ENCODE data around the gene LYZL1. TPM values are rescaled to one million over a fixed set of nuclear protein-coding genes. Genes with fewer than 3 reads are reported as not detected.
"Not testable (repeated sequence)": the region's sequence is repeated elsewhere in the genome, so short reads cannot be mapped to it uniquely, and the experiment has no call there.

LYZL1 gene
- not detected in 2 replicates for total RNA-seq (2014; rRNA removed; shearing (Covaris generic); ENCODE audit: low replicate concordance)

GRCh38 chr10:29288906-29289305 lies at the start of gene LYZL1:
Gene LYZL1 (plus strand): TSS chr10:29289070. CDS start chr10:29291868, 2,798 bp downstream.
- not testable (repeated sequence) for H3K27me3 ChIP-seq, DNase-seq, H3K36me3 ChIP-seq, H3K4me3 ChIP-seq, H3K9me3 ChIP-seq

GRCh38 chr10:29239569-29240472 lies 49.0 kb upstream of the LYZL1 start:
- no peaks in the 10 kb centered on the region for H3K27me3 ChIP-seq
- no peak overlapping the region for H3K4me3 ChIP-seq
- H3K9me3 ChIP-seq = no peaks in the 10 kb centered on the region
- H3K36me3 ChIP-seq = no peaks in the 10 kb centered on the region
- peak; percentile 7 for DNase-seq

GRCh38 chr10:29240986-29241660 lies 47.7 kb upstream of the LYZL1 start:
- Histone ChIP-seq H3K9me3 (no peaks in the 10 kb centered on the region), H3K4me3 (no peak overlapping the region), H3K27me3 (no peaks in the 10 kb centered on the region), H3K36me3 (no peaks in the 10 kb centered on the region)
- DNase-seq = peak; percentile 24

- H3K4me3 ChIP-seq = no peak overlapping the region
- no peaks in the 10 kb centered on the region for H3K36me3 ChIP-seq
- no peak for DNase-seq
- no peaks in the 10 kb centered on the region for H3K9me3 ChIP-seq
- H3K27me3 ChIP-seq = no peaks in the 10 kb centered on the region
Measured at GRCh38 chr10:29241925-29242324, 46.9 kb upstream of the LYZL1 start.

GRCh38 chr10:29243066-29243465 lies 45.8 kb upstream of the LYZL1 start:
- Histone ChIP-seq H3K36me3 (no peaks in the 10 kb centered on the region), H3K9me3 (no peaks in the 10 kb centered on the region), H3K27me3 (peaks cover under 1% of the 10 kb centered on the region; the same call in 1 of the 2 replicates), H3K4me3 (no peak overlapping the region)
- no peak for DNase-seq

GRCh38 chr10:29243750-29244149 lies 45.1 kb upstream of the LYZL1 start:
- no peaks in the 10 kb centered on the region for H3K36me3 ChIP-seq
- DNase-seq = no peak
- no peaks in the 10 kb centered on the region for H3K9me3 ChIP-seq
- H3K27me3 ChIP-seq = peaks cover 2% of the 10 kb centered on the region; the same call in 1 of the 2 replicates
- H3K4me3 ChIP-seq = no peak overlapping the region

- Histone ChIP-seq H3K36me3 (no peaks in the 10 kb centered on the region), H3K9me3 (no peaks in the 10 kb centered on the region; the same call in 1 of the 2 replicates)
Measured at GRCh38 chr10:29244978-29245377, 43.9 kb upstream of the LYZL1 start.

GRCh38 chr10:29245476-29245875 lies 43.4 kb upstream of the LYZL1 start:
- peaks cover 2% of the 10 kb centered on the region; the same call in 1 of the 2 replicates for H3K27me3 ChIP-seq
- no peaks in the 10 kb centered on the region for H3K36me3 ChIP-seq
- no peak overlapping the region for H3K4me3 ChIP-seq
- no peaks in the 10 kb centered on the region; the same call in 1 of the 2 replicates for H3K9me3 ChIP-seq
- no peak for DNase-seq

More at GRCh38 chr10:29244978-29245377, 43.9 kb upstream of the LYZL1 start:
- Histone ChIP-seq H3K27me3 (peaks cover 2% of the 10 kb centered on the region; the same call in 1 of the 2 replicates), H3K4me3 (no peak overlapping the region)
- DNase-seq = no peak

GRCh38 chr10:29246449-29246848 lies 42.4 kb upstream of the LYZL1 start:
- H3K4me3 ChIP-seq = no peak overlapping the region
- no peak for DNase-seq
- no peaks in the 10 kb centered on the region for H3K36me3 ChIP-seq
- peaks cover 2% of the 10 kb centered on the region; the same call in 1 of the 2 replicates for H3K27me3 ChIP-seq
- H3K9me3 ChIP-seq = no peaks in the 10 kb centered on the region; the same call in 1 of the 2 replicates

GRCh38 chr10:29248158-29248557 lies 40.7 kb upstream of the LYZL1 start:
- Histone ChIP-seq H3K27me3 (peaks cover 5% of the 10 kb centered on the region; the same call in 1 of the 2 replicates), H3K36me3 (no peaks in the 10 kb centered on the region), H3K9me3 (no peaks in the 10 kb centered on the region; the same call in 1 of the 2 replicates), H3K4me3 (no peak overlapping the region)
- DNase-seq = no peak

- Histone ChIP-seq H3K36me3 (no peaks in the 10 kb centered on the region), H3K4me3 (no peak overlapping the region), H3K9me3 (no peaks in the 10 kb centered on the region; the same call in 1 of the 2 replicates), H3K27me3 (peaks cover 8% of the 10 kb centered on the region; the same call in 1 of the 2 replicates)
- no peak for DNase-seq
Measured at GRCh38 chr10:29249018-29249417, 39.9 kb upstream of the LYZL1 start.

- no peak for DNase-seq
- Histone ChIP-seq H3K27me3 (peaks cover 10% of the 10 kb centered on the region; the same call in 1 of the 2 replicates), H3K36me3 (no peaks in the 10 kb centered on the region), H3K9me3 (no peaks in the 10 kb centered on the region; the same call in 1 of the 2 replicates), H3K4me3 (no peak overlapping the region)
Measured at GRCh38 chr10:29250066-29250465, 38.8 kb upstream of the LYZL1 start.

- Histone ChIP-seq H3K27me3 (peaks cover 9% of the 10 kb centered on the region; the same call in 1 of the 2 replicates), H3K9me3 (no peaks in the 10 kb centered on the region; the same call in 1 of the 2 replicates), H3K36me3 (no peaks in the 10 kb centered on the region), H3K4me3 (no peak overlapping the region)
- no peak for DNase-seq
Measured at GRCh38 chr10:29252811-29253689, 35.8 kb upstream of the LYZL1 start.

GRCh38 chr10:29253690-29254029 lies 35.2 kb upstream of the LYZL1 start:
- no peak for DNase-seq
- no peaks in the 10 kb centered on the region for H3K36me3 ChIP-seq
- peaks cover 7% of the 10 kb centered on the region; the same call in 1 of the 2 replicates for H3K27me3 ChIP-seq
- no peaks in the 10 kb centered on the region; the same call in 1 of the 2 replicates for H3K9me3 ChIP-seq
- H3K4me3 ChIP-seq = no peak overlapping the region

- Histone ChIP-seq H3K9me3 (no peaks in the 10 kb centered on the region; the same call in 1 of the 2 replicates), H3K27me3 (peaks cover 7% of the 10 kb centered on the region; the same call in 1 of the 2 replicates), H3K36me3 (no peaks in the 10 kb centered on the region), H3K4me3 (no peak overlapping the region)
- DNase-seq = no peak
Measured at GRCh38 chr10:29254123-29255046, 34.5 kb upstream of the LYZL1 start.
